HG03097 (cell line): Measurements from ENCODE around the gene ART3.

Experiments used
- ATAC-seq: cut with Tn5 transposase; IDR thresholded peaks from one replicate; pipeline ENCODE4 v1.9.1; 2021; ENCODE audit not compliant: unreplicated experiment, low FRiP score

ART3 gene

GRCh38 chr4:76144546-76144945 lies 70.0 kb downstream of the ART3 start:
- no peak for ATAC-seq

- ATAC-seq, result peak; percentile 31
Measured at GRCh38 chr4:76147454-76148141, 73.1 kb downstream of the ART3 start.

GRCh38 chr4:76148142-76148865 lies 73.8 kb downstream of the ART3 start, which contains the start of gene NUP54:
Gene NUP54, minus strand, starts transcription at chr4:76148397. Its CDS starts 23 bp downstream, at chr4:76148374.
- peak; percentile 98 for ATAC-seq

GRCh38 chr4:76153356-76153755 lies 78.8 kb downstream of the ART3 start:
- ATAC-seq, result no peak

GRCh38 chr4:76155979-76156378 lies 81.5 kb downstream of the ART3 start:
- no peak for ATAC-seq

- ATAC-seq, result no peak
Measured at GRCh38 chr4:76156635-76157034, 82.1 kb downstream of the ART3 start.

GRCh38 chr4:76160355-76160754 lies 85.8 kb downstream of the ART3 start:
- no peak for ATAC-seq
